ENCODE data around the gene SHLD2. TPM values are rescaled to one million over a fixed set of nuclear protein-coding genes. Genes with fewer than 3 reads are reported as not detected.
"Not testable (repeated sequence)": the region's sequence is repeated elsewhere in the genome, so short reads cannot be mapped to it uniquely, and the experiment has no call there.

The SHLD2 gene
- total RNA-seq, 2 experiments from 2014 or later, result 31.0 to 31.4 TPM

- Mint-ChIP-seq H3K27me3 (no peaks in the 10 kb centered on the region), H3K27ac (peak overlapping the region; percentile 97), H3K4me3 (peak overlapping the region; percentile 98), H3K9me3 (no peaks in the 10 kb centered on the region), H3K4me1 (peaks cover 51% of the 10 kb centered on the region), H3K36me3 (ENCODE audit: low read depth) (peaks cover 47% of the 10 kb centered on the region)
- ChIA-PET CTCF (interaction anchor here (1.0 to 1.5 kb wide), 3 partner anchors 8 to 154 kb away, joined by 3 to 5 read pairs (median 3); no protein-coding TSS in a partner anchor), POLR2A (interaction anchor here (1.0 to 4.9 kb wide), 6 partner anchors 8 to 154 kb away, joined by 3 to 46 read pairs (median 6); no protein-coding TSS in a partner anchor)
- no peak for DNase-seq
Measured at GRCh38 chr10:87092376-87092860, 2.6 kb upstream of the SHLD2 start.

- H3K4me3 Mint-ChIP-seq, result peak overlapping the region; percentile 98
- peaks cover 49% of the 10 kb centered on the region for H3K4me1 Mint-ChIP-seq
- H3K27me3 Mint-ChIP-seq, result no peaks in the 10 kb centered on the region
- H3K27ac Mint-ChIP-seq, result peak overlapping the region; percentile 97
- peaks cover 47% of the 10 kb centered on the region for H3K36me3 Mint-ChIP-seq (ENCODE audit: low read depth)
- H3K9me3 Mint-ChIP-seq, result no peaks in the 10 kb centered on the region
- DNase-seq, result peak; percentile 37
- ChIA-PET POLR2A (interaction anchor here (0.6 to 4.9 kb wide), 11 partner anchors 8 to 509 kb away, joined by 3 to 46 read pairs (median 5); no protein-coding TSS in a partner anchor), CTCF (interaction anchor here (1.0 to 1.5 kb wide), 3 partner anchors 9 to 154 kb away, joined by 3 to 5 read pairs (median 3); no protein-coding TSS in a partner anchor)
Measured at GRCh38 chr10:87092861-87093631, 2.0 kb upstream of the SHLD2 start.

DNA sequence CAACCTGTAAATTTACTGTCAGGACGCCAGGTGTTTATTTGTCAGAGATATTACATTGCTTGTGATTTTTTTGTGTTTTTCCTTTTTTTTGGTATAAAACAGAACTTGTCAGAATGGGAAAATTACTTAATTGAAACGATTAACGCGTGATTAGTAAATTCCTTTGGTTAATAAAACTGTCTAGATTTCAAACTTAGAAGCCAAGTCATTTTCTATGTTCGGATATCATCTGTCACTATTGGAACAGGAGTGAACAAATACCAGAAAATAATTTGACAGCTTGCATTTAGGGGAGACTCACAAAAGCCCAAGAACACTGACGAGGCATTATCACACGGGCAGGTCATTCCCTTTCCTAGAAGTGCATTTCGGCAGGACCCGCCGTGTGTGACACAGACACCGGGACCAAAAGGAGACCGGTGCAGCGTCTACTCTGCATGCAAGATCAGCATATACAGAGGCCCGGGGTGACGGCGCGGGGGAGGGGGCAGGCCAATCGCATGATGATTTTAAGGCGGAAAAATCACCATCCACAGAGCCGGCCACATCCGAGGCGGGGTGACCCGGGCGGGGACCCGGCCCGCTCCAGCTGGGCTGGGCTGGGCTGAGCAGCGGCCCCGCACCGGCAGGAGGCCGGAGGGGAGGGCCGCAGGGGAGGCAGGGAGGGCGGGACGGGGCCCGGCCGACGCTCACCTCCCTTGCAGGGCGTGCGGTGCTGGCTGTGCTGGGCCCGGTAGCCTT is 1.2 kb upstream of the SHLD2 start:
- peak; percentile 83 for DNase-seq
- Mint-ChIP-seq H3K4me3 (peak overlapping the region; percentile 98), H3K27ac (peak overlapping the region; percentile 97), H3K36me3 (ENCODE audit: low read depth) (peaks cover 45% of the 10 kb centered on the region), H3K4me1 (peaks cover 45% of the 10 kb centered on the region), H3K27me3 (no peaks in the 10 kb centered on the region), H3K9me3 (no peaks in the 10 kb centered on the region)
- CTCF ChIA-PET, result interaction anchor here (1.2 to 1.5 kb wide), 2 partner anchors 10 to 40 kb away, joined by 3 to 5 read pairs; no protein-coding TSS in a partner anchor
- POLR2A ChIA-PET, result interaction anchor here (0.8 to 4.9 kb wide), 11 partner anchors 9 to 382 kb away, joined by 3 to 46 read pairs (median 5); no protein-coding TSS in a partner anchor

GRCh38 chr10:87095236-87095945 is 385 bp downstream of the SHLD2 start:
- POLR2A ChIA-PET, result interaction anchor here (0.9 to 4.9 kb wide), 13 partner anchors 9 to 768 kb away, joined by 3 to 46 read pairs (median 5); no protein-coding TSS in a partner anchor
- no peaks in the 10 kb centered on the region for H3K27me3 Mint-ChIP-seq

GRCh38 chr10:87101996-87102395 is 7.0 kb downstream of the SHLD2 start:
- H3K9me3 Mint-ChIP-seq, result no peaks in the 10 kb centered on the region
- DNase-seq, result no peak
- H3K27me3 Mint-ChIP-seq, result no peaks in the 10 kb centered on the region
- peaks cover 64% of the 10 kb centered on the region for H3K36me3 Mint-ChIP-seq (ENCODE audit: low read depth)
- H3K27ac Mint-ChIP-seq, result no peak overlapping the region
- ChIA-PET CTCF (no interaction called here), POLR2A (no interaction called here)
- H3K4me3 Mint-ChIP-seq, result no peak overlapping the region
- H3K4me1 Mint-ChIP-seq, result peaks cover 10% of the 10 kb centered on the region

More at GRCh38 chr10:87095236-87095945, 385 bp downstream of the SHLD2 start:
- Mint-ChIP-seq H3K9me3 (no peaks in the 10 kb centered on the region), H3K27ac (peak overlapping the region; percentile 88), H3K36me3 (ENCODE audit: low read depth) (peaks cover 46% of the 10 kb centered on the region), H3K4me1 (peaks cover 42% of the 10 kb centered on the region), H3K4me3 (peak overlapping the region; percentile 85)
- CTCF ChIA-PET, result interaction anchor here (0.6 to 1.4 kb wide), 5 partner anchors 11 to 125 kb away, joined by 3 to 5 read pairs (median 4); no protein-coding TSS in a partner anchor
- peak; percentile 83 for DNase-seq

DNA sequence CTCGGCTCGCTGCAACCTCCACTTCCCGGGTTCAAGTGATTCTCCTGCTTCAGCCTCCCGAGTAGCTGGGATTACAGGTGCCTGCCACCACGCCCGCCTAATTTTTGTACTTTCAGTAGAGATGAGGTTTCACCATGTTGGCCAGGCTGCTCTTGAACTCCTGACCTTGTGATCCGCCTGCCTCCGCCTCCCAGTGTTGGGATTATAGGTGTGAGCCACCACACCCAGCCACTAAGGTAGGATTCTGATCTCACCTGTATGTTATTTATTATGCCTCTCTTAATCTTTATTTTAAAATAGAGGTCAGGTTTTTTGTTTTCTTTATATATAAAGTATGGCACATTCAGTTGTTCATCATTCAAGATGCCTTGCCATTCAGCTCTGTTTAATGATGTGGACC is 9.7 kb downstream of the SHLD2 start:
- CTCF ChIA-PET, result not testable (repeated sequence)
- POLR2A ChIA-PET, result interaction anchor here (1.2 to 3.4 kb wide), 2 partner anchors 9 to 12 kb away, joined by 4 to 10 read pairs; partner anchors contain the start of gene SHLD2

GRCh38 chr10:87105446-87106124 is 10.6 kb downstream of the SHLD2 start:
- POLR2A ChIA-PET, result interaction anchor here (3.4 kb wide), 1 partner anchor 9 kb away, joined by 10 read pairs; the partner anchor contains the start of gene SHLD2

More for the DNA sequence above, 9.7 kb downstream of the SHLD2 start:
- H3K4me3 Mint-ChIP-seq, H3K27ac Mint-ChIP-seq, H3K27me3 Mint-ChIP-seq, H3K9me3 Mint-ChIP-seq, H3K4me1 Mint-ChIP-seq, DNase-seq: not testable (repeated sequence)
- H3K36me3 Mint-ChIP-seq (ENCODE audit: low read depth), result peaks cover 66% of the 10 kb centered on the region

GRCh38 chr10:87118122-87118521 is 23.1 kb downstream of the SHLD2 start:
- DNase-seq, H3K27ac Mint-ChIP-seq, CTCF ChIA-PET, H3K27me3 Mint-ChIP-seq, POLR2A ChIA-PET, H3K4me3 Mint-ChIP-seq, H3K4me1 Mint-ChIP-seq, H3K9me3 Mint-ChIP-seq: not testable (repeated sequence)
- H3K36me3 Mint-ChIP-seq (ENCODE audit: low read depth), result peaks cover 21% of the 10 kb centered on the region

More at GRCh38 chr10:87105446-87106124, 10.6 kb downstream of the SHLD2 start:
- Mint-ChIP-seq H3K4me1 (peaks cover 2% of the 10 kb centered on the region), H3K4me3 (no peak overlapping the region), H3K27ac (no peak overlapping the region), H3K27me3 (no peaks in the 10 kb centered on the region), H3K36me3 (ENCODE audit: low read depth) (peaks cover 62% of the 10 kb centered on the region), H3K9me3 (no peaks in the 10 kb centered on the region)
- CTCF ChIA-PET, result no interaction called here
- no peak for DNase-seq

DNA sequence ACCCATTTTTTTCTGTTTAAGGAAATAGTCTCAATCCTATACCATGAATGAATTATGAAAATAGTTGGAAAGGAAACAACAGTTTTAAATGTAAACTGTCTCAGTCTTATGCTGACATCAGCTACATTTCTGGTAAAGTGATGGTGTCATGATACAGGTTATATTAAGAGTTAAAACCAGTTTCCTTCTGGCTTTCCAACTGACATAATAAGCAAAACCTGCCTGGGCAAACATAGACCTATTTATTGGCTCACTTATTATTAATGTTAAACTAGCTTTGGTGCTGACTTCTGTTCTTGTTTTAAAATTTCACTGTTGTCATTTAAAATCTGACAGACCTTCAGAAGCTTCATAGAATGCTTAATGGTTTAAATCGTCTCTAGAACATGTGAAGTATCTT is 24.0 kb downstream of the SHLD2 start:
- DNase-seq, H3K4me3 Mint-ChIP-seq, H3K9me3 Mint-ChIP-seq, POLR2A ChIA-PET, H3K4me1 Mint-ChIP-seq, H3K27ac Mint-ChIP-seq, H3K27me3 Mint-ChIP-seq, CTCF ChIA-PET: not testable (repeated sequence)
- H3K36me3 Mint-ChIP-seq (ENCODE audit: low read depth), result peaks cover 18% of the 10 kb centered on the region

- H3K4me1 Mint-ChIP-seq; H3K36me3 Mint-ChIP-seq (ENCODE audit: low read depth); H3K27ac Mint-ChIP-seq; H3K9me3 Mint-ChIP-seq; DNase-seq; H3K27me3 Mint-ChIP-seq; POLR2A ChIA-PET; H3K4me3 Mint-ChIP-seq; CTCF ChIA-PET: not testable (repeated sequence)
Measured at GRCh38 chr10:87123351-87123750, 28.3 kb downstream of the SHLD2 start.

DNA sequence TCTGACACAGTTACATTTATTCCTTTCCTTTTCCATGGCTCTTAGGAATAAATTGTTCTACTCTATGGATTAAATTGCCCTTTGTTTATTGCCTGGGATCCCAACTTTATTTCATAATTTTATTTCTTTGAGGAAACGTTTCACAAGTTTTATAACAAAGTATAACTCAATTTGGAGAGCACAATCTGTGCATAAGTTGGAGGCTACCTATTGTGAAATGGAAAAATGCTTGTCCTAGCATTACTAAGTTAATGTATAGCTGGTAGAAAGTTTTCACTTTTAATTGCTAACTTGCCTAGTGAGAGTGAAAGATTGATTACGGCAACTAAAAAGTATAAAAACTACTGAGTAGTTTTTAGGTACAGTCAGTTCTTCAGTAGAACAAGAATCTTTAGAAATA is 32.0 kb downstream of the SHLD2 start:
- H3K4me1 Mint-ChIP-seq, DNase-seq, H3K27me3 Mint-ChIP-seq, H3K4me3 Mint-ChIP-seq, CTCF ChIA-PET, H3K27ac Mint-ChIP-seq, POLR2A ChIA-PET, H3K9me3 Mint-ChIP-seq: not testable (repeated sequence)
- peaks cover 10% of the 10 kb centered on the region for H3K36me3 Mint-ChIP-seq (ENCODE audit: low read depth)

DNA sequence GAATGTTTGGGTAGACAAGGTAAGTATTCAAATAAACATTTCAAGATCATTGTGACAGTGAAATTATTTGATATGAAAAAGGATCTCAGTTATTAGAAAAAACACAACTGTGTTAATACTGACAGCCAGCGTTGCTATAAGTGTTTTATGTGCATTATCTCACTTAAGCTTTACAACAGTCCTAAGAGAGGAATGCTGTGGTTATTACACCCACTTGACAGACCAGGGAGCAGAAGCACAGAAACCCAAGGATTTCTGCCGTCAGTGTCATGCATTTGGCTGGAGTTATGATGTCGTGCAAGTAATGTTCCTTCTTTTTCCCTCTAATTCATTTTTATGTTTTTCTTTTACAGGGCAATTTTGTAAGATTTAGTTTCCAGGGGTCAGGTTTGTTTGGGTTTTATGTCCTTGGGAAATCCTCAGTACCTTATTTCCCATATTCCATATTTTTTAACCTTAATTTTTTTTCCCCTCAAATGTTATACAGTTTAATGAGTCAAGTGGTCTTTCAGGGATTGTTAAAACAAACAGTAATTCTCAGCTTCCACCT is 32.7 kb downstream of the SHLD2 start:
- H3K4me3 Mint-ChIP-seq, result not testable (repeated sequence)

More for the DNA sequence above, 32.7 kb downstream of the SHLD2 start:
- H3K36me3 Mint-ChIP-seq (ENCODE audit: low read depth); H3K27me3 Mint-ChIP-seq; H3K4me1 Mint-ChIP-seq; H3K27ac Mint-ChIP-seq; H3K9me3 Mint-ChIP-seq; POLR2A ChIA-PET; CTCF ChIA-PET; DNase-seq: not testable (repeated sequence)
